ENCODE results near the gene TMEM139.
"Not testable (repeated sequence)": the region's sequence is repeated elsewhere in the genome, so short reads cannot be mapped to it uniquely, and the experiment has no call there.

TMEM139 gene

GRCh38 chr7:143258831-143259230 is 25.9 kb upstream of the TMEM139 start:
- no peak for DNase-seq (ENCODE audit: low read depth in 2 of 2)

- DNase-seq (ENCODE audit: low read depth in 2 of 2): no peak
These were observed 25.0 kb upstream of the TMEM139 start for GRCh38 chr7:143259765-143260164.

GRCh38 chr7:143261901-143262300 is 22.9 kb upstream of the TMEM139 start:
- DNase-seq (ENCODE audit: low read depth in 2 of 2): no peak

- DNase-seq (ENCODE audit: low read depth in 2 of 2): peak; percentile 65 to 77
These were observed 21.2 kb upstream of the TMEM139 start, which contains the start of gene GSTK1 for GRCh38 chr7:143263266-143264195. TSS of gene GSTK1 (plus strand) at chr7:143263441. CDS start at chr7:143263514, 73 bp downstream.

- DNase-seq (ENCODE audit: low read depth in 2 of 2): not testable (repeated sequence)
These were observed 20.6 kb upstream of the TMEM139 start for GRCh38 chr7:143264196-143264568.

GRCh38 chr7:143265017-143265693 is 19.6 kb upstream of the TMEM139 start:
- DNase-seq (ENCODE audit: low read depth in 2 of 2): no peak

GRCh38 chr7:143269251-143269650 is 15.5 kb upstream of the TMEM139 start:
- DNase-seq (ENCODE audit: low read depth in 2 of 2): no peak

- no peak for DNase-seq (ENCODE audit: low read depth in 2 of 2)
These were observed 13.5 kb upstream of the TMEM139 start for GRCh38 chr7:143271240-143271639.

GRCh38 chr7:143272871-143273270 is 11.9 kb upstream of the TMEM139 start:
- DNase-seq (ENCODE audit: low read depth in 2 of 2): no peak

- DNase-seq (ENCODE audit: low read depth in 2 of 2): no peak
These were observed 5.3 kb upstream of the TMEM139 start for GRCh38 chr7:143279186-143280098.

- DNase-seq (ENCODE audit: low read depth in 2 of 2): no peak
These were observed 4.6 kb upstream of the TMEM139 start for GRCh38 chr7:143280160-143280559.

- no peak for DNase-seq (ENCODE audit: low read depth in 2 of 2)
These were observed 4.2 kb upstream of the TMEM139 start for GRCh38 chr7:143280566-143280965.

- DNase-seq (ENCODE audit: low read depth in 2 of 2): no peak
These were observed 3.2 kb upstream of the TMEM139 start for GRCh38 chr7:143281529-143281928.

- no peak for DNase-seq (ENCODE audit: low read depth in 2 of 2)
These were observed 2.6 kb upstream of the TMEM139 start for GRCh38 chr7:143282124-143282523.

GRCh38 chr7:143283381-143283780 is 1.4 kb upstream of the TMEM139 start:
- no peak for DNase-seq (ENCODE audit: low read depth in 2 of 2)

- DNase-seq (ENCODE audit: low read depth in 2 of 2): no peak
These were observed 666 bp downstream of the TMEM139 start for GRCh38 chr7:143285470-143285778.

- DNase-seq (ENCODE audit: low read depth in 2 of 2): no peak
These were observed 1.2 kb downstream of the TMEM139 start for GRCh38 chr7:143285806-143286521.

- no peak for DNase-seq (ENCODE audit: low read depth in 2 of 2)
These were observed 1.7 kb downstream of the TMEM139 start for GRCh38 chr7:143286522-143286890.

- DNase-seq (ENCODE audit: low read depth in 2 of 2): no peak
These were observed 2.7 kb downstream of the TMEM139 start for GRCh38 chr7:143287339-143287934.

GRCh38 chr7:143287935-143288826 is 3.4 kb downstream of the TMEM139 start, which contains the start of gene CASP2:
TSS of gene CASP2 (plus strand) at chr7:143288351. CDS start at chr7:143288456, 105 bp downstream.
- peak; percentile 98 to 99 for DNase-seq (ENCODE audit: low read depth in 2 of 2)

All from stimulated activated CD4-positive, alpha-beta T cell treated with anti-CD3 and anti-CD28 coated beads, Interleukin-4, amount 100 ng/mL, for 48 hours (primary cell).